Measurements from ENCODE around the gene PIGQ.

DNA sequence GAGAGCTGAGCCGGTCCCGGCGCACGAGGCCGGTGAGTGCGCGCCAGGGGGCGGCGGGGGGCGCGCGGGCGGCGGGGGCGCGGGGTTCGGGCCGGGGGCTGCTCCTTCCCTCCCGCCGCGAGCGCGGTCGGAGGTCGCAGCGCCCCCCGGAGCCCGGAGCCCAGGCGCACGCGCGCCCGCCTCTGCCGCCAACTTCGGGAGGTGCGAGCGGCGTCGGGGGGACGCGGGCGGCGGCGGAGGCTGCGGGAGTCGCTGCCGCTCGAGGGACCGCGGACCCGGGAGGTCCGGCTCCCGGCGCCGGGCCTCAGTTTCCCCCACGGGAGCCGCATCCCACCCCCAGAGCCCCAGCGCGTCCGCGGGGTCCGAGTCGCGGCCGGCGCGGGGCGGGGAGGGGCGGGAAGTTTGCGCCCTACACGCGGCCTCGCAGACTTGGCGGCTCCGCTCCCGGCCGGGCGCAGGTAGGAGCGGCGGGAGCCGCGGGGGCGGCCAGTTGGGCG, 9.5 kb upstream of the PIGQ start, which contains the start of gene PRR35:
- no peak for TF ChIP-seq POLR2A (IDR thresholded peaks at IDR 0.05)
- TF ChIP-seq, protein P1, sequence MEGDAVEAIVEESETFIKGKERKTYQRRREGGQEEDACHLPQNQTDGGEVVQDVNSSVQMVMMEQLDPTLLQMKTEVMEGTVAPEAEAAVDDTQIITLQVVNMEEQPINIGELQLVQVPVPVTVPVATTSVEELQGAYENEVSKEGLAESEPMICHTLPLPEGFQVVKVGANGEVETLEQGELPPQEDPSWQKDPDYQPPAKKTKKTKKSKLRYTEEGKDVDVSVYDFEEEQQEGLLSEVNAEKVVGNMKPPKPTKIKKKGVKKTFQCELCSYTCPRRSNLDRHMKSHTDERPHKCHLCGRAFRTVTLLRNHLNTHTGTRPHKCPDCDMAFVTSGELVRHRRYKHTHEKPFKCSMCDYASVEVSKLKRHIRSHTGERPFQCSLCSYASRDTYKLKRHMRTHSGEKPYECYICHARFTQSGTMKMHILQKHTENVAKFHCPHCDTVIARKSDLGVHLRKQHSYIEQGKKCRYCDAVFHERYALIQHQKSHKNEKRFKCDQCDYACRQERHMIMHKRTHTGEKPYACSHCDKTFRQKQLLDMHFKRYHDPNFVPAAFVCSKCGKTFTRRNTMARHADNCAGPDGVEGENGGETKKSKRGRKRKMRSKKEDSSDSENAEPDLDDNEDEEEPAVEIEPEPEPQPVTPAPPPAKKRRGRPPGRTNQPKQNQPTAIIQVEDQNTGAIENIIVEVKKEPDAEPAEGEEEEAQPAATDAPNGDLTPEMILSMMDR (IDR thresholded peaks at IDR 0.05), result no peak
